ENCODE results near the gene NADK.

The NADK gene

DNA sequence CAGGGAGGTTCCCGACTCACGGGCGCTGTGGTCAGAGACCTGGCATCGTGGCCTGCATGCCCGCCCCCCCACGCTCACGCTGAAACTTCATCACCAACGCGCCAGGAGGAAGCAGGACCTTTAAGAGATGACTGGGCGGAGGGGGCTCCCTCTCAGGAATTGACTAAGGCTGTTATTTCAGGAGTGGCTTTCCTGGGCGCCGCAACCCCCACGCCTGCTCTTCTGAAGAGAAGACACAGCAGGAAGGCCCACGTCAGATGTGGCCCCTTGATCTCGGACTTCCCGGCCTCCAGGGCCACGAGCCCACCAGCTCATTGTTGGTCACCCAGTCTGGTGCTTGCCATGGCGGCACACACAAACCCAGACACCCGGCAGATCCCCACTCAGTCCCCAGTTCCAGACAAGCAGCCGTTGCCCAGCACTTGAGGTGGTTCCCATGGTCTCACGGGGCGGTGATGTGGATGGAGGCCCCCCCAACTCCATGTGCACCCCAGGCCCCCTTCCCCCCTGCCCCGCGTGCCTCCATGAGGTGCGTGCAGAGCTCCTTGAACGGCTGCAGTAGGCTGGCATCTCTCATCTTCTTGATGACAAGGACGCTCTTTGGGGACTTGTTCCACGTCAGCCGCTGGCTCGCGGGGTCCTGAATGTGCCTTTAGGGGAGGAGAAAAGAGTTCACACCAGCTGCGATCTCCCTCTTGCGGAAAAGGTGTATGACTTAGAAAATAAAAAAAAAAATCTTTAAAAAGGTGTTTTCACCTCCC is 21.4 kb downstream of the NADK start:
- Histone ChIP-seq H3K14ac (ENCODE audit: low read length in 2 of 2) (no peak overlapping the region), H3K4me3 (ENCODE audit: insufficient read depth in 1 of 2, low read depth in 1 of 2, low read length in 2 of 2) (no peak overlapping the region), H3K27me3 (ENCODE audit: control insufficient read depth in 1 of 2, insufficient read depth in 1 of 2, low read length in 2 of 2) (no peaks in the 10 kb centered on the region), H2BK12ac (ENCODE audit: low read length in 2 of 2) (no peak overlapping the region), H3K27ac (ENCODE audit: low read length, poor library complexity, severe bottlenecking) (no peak overlapping the region), H3K79me1 (replicated peaks; ENCODE audit: low read length, poor library complexity, severe bottlenecking) (peaks cover 53% of the 10 kb centered on the region), H3K4ac (ENCODE audit: low read depth in 1 of 2, low read length in 2 of 2) (no peak overlapping the region), H3K23ac (ENCODE audit: low read length in 2 of 2) (no peak overlapping the region), H3K9ac (ENCODE audit: low read length) (no peak overlapping the region), H3K36me3 (ENCODE audit: control insufficient read depth in 1 of 2, insufficient read depth in 2 of 2, low read depth in 1 of 2, low read length in 2 of 2) (peaks cover 78 to 98% of the 10 kb centered on the region in 2 experiments), H2AFZ (ENCODE audit: low read depth, low read length) (no peak overlapping the region), H2BK120ac (ENCODE audit: low read depth, low read length) (no peak overlapping the region), H2BK15ac (ENCODE audit: low read depth, poor library complexity, severe bottlenecking) (no peak overlapping the region), H2BK5ac (ENCODE audit: low read depth, low read length, poor library complexity, severe bottlenecking) (no peak overlapping the region), H3K4me1 (ENCODE audit: control insufficient read depth, insufficient read depth, low read depth, low read length) (peaks cover 14% of the 10 kb centered on the region), H3K9me3 (ENCODE audit: control insufficient read depth, low read length) (no peaks in the 10 kb centered on the region), H3K4me2 (ENCODE audit: low read length, poor library complexity, severe bottlenecking) (no peak overlapping the region), H2AK5ac (ENCODE audit: low read length, severe bottlenecking) (no peak overlapping the region), H3K18ac (ENCODE audit: low read depth in 1 of 2, low read length in 2 of 2) (no peak overlapping the region), H4K8ac (ENCODE audit: low read length) (no peak overlapping the region), H4K91ac (ENCODE audit: low read length) (no peak overlapping the region)
- WGBS: 95% methylated on average over 31 of the region's 33 CpGs
- DNase-seq: no peak

GRCh38 chr1:1755852-1756251 is 22.4 kb downstream of the NADK start:
- no peak overlapping the region for H2BK15ac ChIP-seq (ENCODE audit: low read depth, poor library complexity, severe bottlenecking)
- H4K91ac ChIP-seq (ENCODE audit: low read length): no peak overlapping the region
- H3K79me1 ChIP-seq (replicated peaks; ENCODE audit: low read length, poor library complexity, severe bottlenecking): peaks cover 53% of the 10 kb centered on the region
- H3K36me3 ChIP-seq (ENCODE audit: control insufficient read depth in 1 of 2, insufficient read depth in 2 of 2, low read depth in 1 of 2, low read length in 2 of 2): peaks cover 68 to 89% of the 10 kb centered on the region in 2 experiments
- no peak overlapping the region for H3K27ac ChIP-seq (ENCODE audit: low read length, poor library complexity, severe bottlenecking)
- H3K4me1 ChIP-seq (ENCODE audit: control insufficient read depth, insufficient read depth, low read depth, low read length): peaks cover 14% of the 10 kb centered on the region
- H2BK120ac ChIP-seq (ENCODE audit: low read depth, low read length): no peak overlapping the region
- H3K9ac ChIP-seq (ENCODE audit: low read length): no peak overlapping the region
- no peak overlapping the region for H3K18ac ChIP-seq (ENCODE audit: low read depth in 1 of 2, low read length in 2 of 2)
- no peaks in the 10 kb centered on the region for H3K27me3 ChIP-seq (ENCODE audit: control insufficient read depth in 1 of 2, insufficient read depth in 1 of 2, low read length in 2 of 2)
- H2AK5ac ChIP-seq (ENCODE audit: low read length, severe bottlenecking): no peak overlapping the region
- H3K4me2 ChIP-seq (ENCODE audit: low read length, poor library complexity, severe bottlenecking): no peak overlapping the region
- WGBS: 88% methylated on average over 15 of the region's 15 CpGs
- H2AFZ ChIP-seq (ENCODE audit: low read depth, low read length): no peak overlapping the region
- H3K23ac ChIP-seq (ENCODE audit: low read length in 2 of 2): no peak overlapping the region
- no peak overlapping the region for H3K4ac ChIP-seq (ENCODE audit: low read depth in 1 of 2, low read length in 2 of 2)
- H3K9me3 ChIP-seq (ENCODE audit: control insufficient read depth, low read length): no peaks in the 10 kb centered on the region
- H3K4me3 ChIP-seq (ENCODE audit: insufficient read depth in 1 of 2, low read depth in 1 of 2, low read length in 2 of 2): no peak overlapping the region
- no peak overlapping the region for H4K8ac ChIP-seq (ENCODE audit: low read length)
- no peak overlapping the region for H3K14ac ChIP-seq (ENCODE audit: low read length in 2 of 2)
- DNase-seq: no peak
- no peak overlapping the region for H2BK12ac ChIP-seq (ENCODE audit: low read length in 2 of 2)
- H2BK5ac ChIP-seq (ENCODE audit: low read depth, low read length, poor library complexity, severe bottlenecking): no peak overlapping the region

GRCh38 chr1:1755426-1755825 is 22.8 kb downstream of the NADK start:
- H3K27ac ChIP-seq (ENCODE audit: low read length, poor library complexity, severe bottlenecking): no peak overlapping the region
- H4K8ac ChIP-seq (ENCODE audit: low read length): no peak overlapping the region
- H2BK12ac ChIP-seq (ENCODE audit: low read length in 2 of 2): no peak overlapping the region
- peaks cover 10% of the 10 kb centered on the region for H3K4me1 ChIP-seq (ENCODE audit: control insufficient read depth, insufficient read depth, low read depth, low read length)
- H2AFZ ChIP-seq (ENCODE audit: low read depth, low read length): no peak overlapping the region
- H2BK5ac ChIP-seq (ENCODE audit: low read depth, low read length, poor library complexity, severe bottlenecking): no peak overlapping the region
- H4K91ac ChIP-seq (ENCODE audit: low read length): no peak overlapping the region
- H3K23ac ChIP-seq (ENCODE audit: low read length in 2 of 2): no peak overlapping the region
- peak overlapping the region in 1 of 2 experiments; percentile 9 for H3K18ac ChIP-seq (ENCODE audit: low read depth in 1 of 2, low read length in 2 of 2)
- peaks cover 52% of the 10 kb centered on the region for H3K79me1 ChIP-seq (replicated peaks; ENCODE audit: low read length, poor library complexity, severe bottlenecking)
- no peak overlapping the region for H2AK5ac ChIP-seq (ENCODE audit: low read length, severe bottlenecking)
- H3K4ac ChIP-seq (ENCODE audit: low read depth in 1 of 2, low read length in 2 of 2): no peak overlapping the region
- no peak for DNase-seq
- no peak overlapping the region for H3K14ac ChIP-seq (ENCODE audit: low read length in 2 of 2)
- H2BK15ac ChIP-seq (ENCODE audit: low read depth, poor library complexity, severe bottlenecking): no peak overlapping the region
- WGBS: 94% methylated on average over 18 of the region's 19 CpGs
- H3K4me3 ChIP-seq (ENCODE audit: insufficient read depth in 1 of 2, low read depth in 1 of 2, low read length in 2 of 2): no peak overlapping the region
- no peaks in the 10 kb centered on the region for H3K9me3 ChIP-seq (ENCODE audit: control insufficient read depth, low read length)
- H2BK120ac ChIP-seq (ENCODE audit: low read depth, low read length): no peak overlapping the region
- no peaks in the 10 kb centered on the region for H3K27me3 ChIP-seq (ENCODE audit: control insufficient read depth in 1 of 2, insufficient read depth in 1 of 2, low read length in 2 of 2)
- no peak overlapping the region for H3K9ac ChIP-seq (ENCODE audit: low read length)
- peaks cover 64 to 84% of the 10 kb centered on the region in 2 experiments for H3K36me3 ChIP-seq (ENCODE audit: control insufficient read depth in 1 of 2, insufficient read depth in 2 of 2, low read depth in 1 of 2, low read length in 2 of 2)
- no peak overlapping the region for H3K4me2 ChIP-seq (ENCODE audit: low read length, poor library complexity, severe bottlenecking)

GRCh38 chr1:1754051-1754815 is 24.0 kb downstream of the NADK start:
- no peaks in the 10 kb centered on the region for H3K9me3 ChIP-seq (ENCODE audit: control insufficient read depth, low read length)
- no peak overlapping the region for H2BK120ac ChIP-seq (ENCODE audit: low read depth, low read length)
- peaks cover 41% of the 10 kb centered on the region for H3K79me1 ChIP-seq (replicated peaks; ENCODE audit: low read length, poor library complexity, severe bottlenecking)
- no peak overlapping the region for H3K4me2 ChIP-seq (ENCODE audit: low read length, poor library complexity, severe bottlenecking)
- H3K27me3 ChIP-seq (ENCODE audit: control insufficient read depth in 1 of 2, insufficient read depth in 1 of 2, low read length in 2 of 2): no peaks in the 10 kb centered on the region
- no peak overlapping the region for H3K4me3 ChIP-seq (ENCODE audit: insufficient read depth in 1 of 2, low read depth in 1 of 2, low read length in 2 of 2)
- H3K27ac ChIP-seq (ENCODE audit: low read length, poor library complexity, severe bottlenecking): no peak overlapping the region
- H2BK5ac ChIP-seq (ENCODE audit: low read depth, low read length, poor library complexity, severe bottlenecking): no peak overlapping the region
- H3K18ac ChIP-seq (ENCODE audit: low read depth in 1 of 2, low read length in 2 of 2): no peak overlapping the region
- H3K14ac ChIP-seq (ENCODE audit: low read length in 2 of 2): no peak overlapping the region
- peaks cover 8% of the 10 kb centered on the region for H3K4me1 ChIP-seq (ENCODE audit: control insufficient read depth, insufficient read depth, low read depth, low read length)
- WGBS: 96% methylated on average over 47 of the region's 49 CpGs
- DNase-seq: no peak
- no peak overlapping the region for H2AFZ ChIP-seq (ENCODE audit: low read depth, low read length)
- no peak overlapping the region for H2AK5ac ChIP-seq (ENCODE audit: low read length, severe bottlenecking)
- H4K91ac ChIP-seq (ENCODE audit: low read length): no peak overlapping the region
- H2BK15ac ChIP-seq (ENCODE audit: low read depth, poor library complexity, severe bottlenecking): no peak overlapping the region
- peaks cover 52 to 72% of the 10 kb centered on the region in 2 experiments for H3K36me3 ChIP-seq (ENCODE audit: control insufficient read depth in 1 of 2, insufficient read depth in 2 of 2, low read depth in 1 of 2, low read length in 2 of 2)
- no peak overlapping the region for H3K4ac ChIP-seq (ENCODE audit: low read depth in 1 of 2, low read length in 2 of 2)
- H2BK12ac ChIP-seq (ENCODE audit: low read length in 2 of 2): no peak overlapping the region
- H3K23ac ChIP-seq (ENCODE audit: low read length in 2 of 2): no peak overlapping the region
- no peak overlapping the region for H4K8ac ChIP-seq (ENCODE audit: low read length)
- H3K9ac ChIP-seq (ENCODE audit: low read length): no peak overlapping the region

All from mesenchymal stem cell (in vitro differentiated cells and primary cell).